ENCODE results near the gene LARP4B.

DNA sequence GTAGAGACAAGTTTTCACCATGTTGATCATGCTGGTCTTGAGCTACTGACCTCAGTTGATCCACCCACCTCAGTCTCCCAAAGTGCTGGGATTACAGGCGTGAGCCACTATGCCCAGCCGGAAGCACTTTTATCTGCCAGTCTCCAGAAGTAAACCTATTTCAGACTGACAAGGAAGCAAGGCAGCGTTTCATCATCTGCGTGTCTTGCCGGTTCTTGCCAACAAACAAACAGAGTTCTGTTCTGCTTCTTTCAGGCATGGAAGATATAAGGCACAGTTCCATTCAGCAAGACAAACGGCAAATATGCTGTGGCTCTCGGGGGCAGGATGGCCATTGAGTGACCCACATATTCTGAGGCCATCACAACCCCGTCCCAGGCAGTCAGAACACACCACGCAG is 15.5 kb upstream of the LARP4B start:
- TF ChIP-seq POLR2A (IDR thresholded peaks at IDR 0.05): no peak
- no peak for TF ChIP-seq POLR2AphosphoS5 (IDR thresholded peaks at IDR 0.05; ENCODE audit: insufficient read depth in 1 of 2, low read depth in 1 of 2)
- TF ChIP-seq, protein P1, sequence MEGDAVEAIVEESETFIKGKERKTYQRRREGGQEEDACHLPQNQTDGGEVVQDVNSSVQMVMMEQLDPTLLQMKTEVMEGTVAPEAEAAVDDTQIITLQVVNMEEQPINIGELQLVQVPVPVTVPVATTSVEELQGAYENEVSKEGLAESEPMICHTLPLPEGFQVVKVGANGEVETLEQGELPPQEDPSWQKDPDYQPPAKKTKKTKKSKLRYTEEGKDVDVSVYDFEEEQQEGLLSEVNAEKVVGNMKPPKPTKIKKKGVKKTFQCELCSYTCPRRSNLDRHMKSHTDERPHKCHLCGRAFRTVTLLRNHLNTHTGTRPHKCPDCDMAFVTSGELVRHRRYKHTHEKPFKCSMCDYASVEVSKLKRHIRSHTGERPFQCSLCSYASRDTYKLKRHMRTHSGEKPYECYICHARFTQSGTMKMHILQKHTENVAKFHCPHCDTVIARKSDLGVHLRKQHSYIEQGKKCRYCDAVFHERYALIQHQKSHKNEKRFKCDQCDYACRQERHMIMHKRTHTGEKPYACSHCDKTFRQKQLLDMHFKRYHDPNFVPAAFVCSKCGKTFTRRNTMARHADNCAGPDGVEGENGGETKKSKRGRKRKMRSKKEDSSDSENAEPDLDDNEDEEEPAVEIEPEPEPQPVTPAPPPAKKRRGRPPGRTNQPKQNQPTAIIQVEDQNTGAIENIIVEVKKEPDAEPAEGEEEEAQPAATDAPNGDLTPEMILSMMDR (IDR thresholded peaks at IDR 0.05): no peak

Measured in vagina (tissue), 2 donors.